AG09319 (cell line): ENCODE measurements around the gene GTPBP3.

Experiments used
- DNase-seq: peaks from one replicate; pipeline ENCODE4 v3.0.0-alpha.2; 2010; ENCODE audit warnings: low read depth; ENCODE audit errors: extremely low read depth
- TF ChIP-seq, protein P1 (sequence below): IDR thresholded peaks from 2 replicates; pipeline ENCODE4 v1.5.1; 2011; ENCODE audit warnings: low read depth, mild to moderate bottlenecking, inconsistent platforms, low read length, moderate library complexity

GTPBP3 gene

DNA sequence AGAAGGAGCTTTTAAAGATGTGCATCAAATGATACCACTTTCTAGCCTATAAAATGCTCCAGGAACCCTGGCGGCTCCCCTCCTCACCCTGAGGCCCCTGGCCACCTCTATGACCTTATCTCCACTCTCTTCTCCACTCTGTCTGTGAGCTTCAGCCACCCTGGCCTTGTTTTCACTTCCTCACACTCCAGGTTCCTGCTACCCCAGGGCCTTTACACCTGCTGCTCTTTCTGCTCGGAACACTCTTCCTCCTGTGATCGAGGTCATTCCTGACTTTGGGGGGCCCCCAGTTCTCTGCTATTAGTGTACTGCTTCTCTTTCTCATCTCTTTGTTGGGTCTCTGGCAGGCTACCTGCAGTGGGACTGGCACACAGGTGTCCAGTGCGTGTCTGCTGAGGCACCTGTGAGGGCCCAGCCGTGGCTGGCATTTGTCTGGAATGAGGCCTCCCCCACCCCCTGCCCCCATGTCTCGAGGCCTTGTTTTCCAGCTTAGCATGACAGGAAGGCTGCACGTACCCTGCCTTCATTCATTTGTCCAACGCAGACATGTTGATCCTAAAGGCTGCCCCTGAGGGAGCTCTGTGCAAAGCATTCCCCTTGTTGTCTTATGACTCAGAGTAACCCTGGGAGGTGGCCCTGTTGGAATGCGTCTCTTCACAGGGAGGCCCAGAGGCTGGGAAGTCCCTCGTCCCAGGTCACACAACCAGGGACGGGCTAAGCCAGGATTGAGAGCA is 25.7 kb upstream of the GTPBP3 start:
- TF ChIP-seq, protein P1, sequence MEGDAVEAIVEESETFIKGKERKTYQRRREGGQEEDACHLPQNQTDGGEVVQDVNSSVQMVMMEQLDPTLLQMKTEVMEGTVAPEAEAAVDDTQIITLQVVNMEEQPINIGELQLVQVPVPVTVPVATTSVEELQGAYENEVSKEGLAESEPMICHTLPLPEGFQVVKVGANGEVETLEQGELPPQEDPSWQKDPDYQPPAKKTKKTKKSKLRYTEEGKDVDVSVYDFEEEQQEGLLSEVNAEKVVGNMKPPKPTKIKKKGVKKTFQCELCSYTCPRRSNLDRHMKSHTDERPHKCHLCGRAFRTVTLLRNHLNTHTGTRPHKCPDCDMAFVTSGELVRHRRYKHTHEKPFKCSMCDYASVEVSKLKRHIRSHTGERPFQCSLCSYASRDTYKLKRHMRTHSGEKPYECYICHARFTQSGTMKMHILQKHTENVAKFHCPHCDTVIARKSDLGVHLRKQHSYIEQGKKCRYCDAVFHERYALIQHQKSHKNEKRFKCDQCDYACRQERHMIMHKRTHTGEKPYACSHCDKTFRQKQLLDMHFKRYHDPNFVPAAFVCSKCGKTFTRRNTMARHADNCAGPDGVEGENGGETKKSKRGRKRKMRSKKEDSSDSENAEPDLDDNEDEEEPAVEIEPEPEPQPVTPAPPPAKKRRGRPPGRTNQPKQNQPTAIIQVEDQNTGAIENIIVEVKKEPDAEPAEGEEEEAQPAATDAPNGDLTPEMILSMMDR, result no peak
- no peak for DNase-seq

DNA sequence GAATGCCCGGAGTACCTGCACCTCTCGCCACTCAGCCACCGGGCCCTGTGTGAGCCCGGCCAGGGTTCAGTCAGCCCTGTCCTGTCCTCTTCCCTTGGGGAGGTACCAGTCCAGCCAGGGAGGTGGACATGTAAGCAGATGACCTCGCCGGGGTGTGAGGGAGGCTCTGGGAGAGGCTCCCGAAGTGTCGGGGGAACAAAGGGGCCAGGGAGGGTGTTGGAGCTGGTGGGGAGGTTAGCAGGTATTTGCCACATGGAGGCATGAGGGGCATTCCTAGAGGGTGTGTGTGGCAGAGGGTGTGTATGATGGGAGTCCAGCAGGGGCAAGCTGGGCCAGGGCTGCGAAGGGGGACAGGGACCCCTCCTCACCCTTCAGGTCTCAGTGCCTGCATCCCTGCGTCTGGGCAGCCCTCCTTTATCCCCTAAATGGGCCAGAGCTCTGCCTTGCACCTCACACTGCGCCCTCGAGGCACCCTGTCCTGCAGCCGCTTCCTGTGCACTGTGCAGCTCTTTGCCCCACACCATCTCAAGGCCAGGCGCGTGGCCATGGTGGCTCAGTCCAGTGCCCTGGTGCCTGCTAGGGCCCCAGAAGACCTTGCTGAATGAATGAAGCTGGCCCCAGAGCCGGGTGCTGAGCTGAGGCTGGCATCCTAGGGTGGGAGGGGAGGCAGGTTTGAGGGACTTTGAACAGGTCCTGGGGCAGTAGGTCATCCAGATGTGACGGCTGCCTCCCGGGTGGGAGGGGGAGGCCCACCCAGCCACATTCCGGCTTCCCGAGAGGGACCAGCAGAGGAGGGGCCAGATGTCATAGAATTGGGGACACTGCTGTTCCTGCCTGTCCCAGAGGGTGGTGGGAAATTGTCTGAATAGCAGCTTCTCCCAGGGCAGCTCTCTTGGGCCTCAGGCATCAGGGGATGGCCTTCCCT is 24.9 kb upstream of the GTPBP3 start:
- no peak for DNase-seq
- TF ChIP-seq, protein P1, result no peak

DNA sequence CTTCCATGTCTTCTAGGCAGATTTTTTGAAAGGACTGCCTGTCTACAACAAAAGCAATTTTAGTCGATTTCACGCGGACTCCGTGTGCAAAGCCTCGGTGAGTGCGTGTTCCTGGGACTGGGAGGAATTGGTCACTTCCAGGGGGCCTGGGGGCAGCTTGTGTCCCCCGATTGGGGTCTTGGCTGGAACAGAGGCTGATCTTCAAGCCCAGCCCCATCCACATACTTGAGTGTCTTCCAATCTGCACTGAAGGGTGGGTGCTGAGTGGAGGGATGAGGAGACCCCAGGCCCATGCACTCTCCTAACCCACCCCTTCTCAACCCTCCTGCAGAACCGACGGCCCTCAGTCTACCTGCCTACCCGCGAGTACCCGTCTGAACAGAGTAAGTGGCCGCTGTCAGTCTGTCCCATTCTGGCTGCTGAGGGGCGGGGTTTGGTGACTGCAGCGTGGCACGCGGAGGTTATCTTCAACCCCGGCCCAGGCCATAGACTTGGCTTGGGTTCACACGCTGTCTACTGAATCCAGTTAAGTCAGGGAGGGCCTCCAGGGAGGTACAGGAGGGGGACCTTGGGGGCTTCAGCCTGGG is 23.3 kb upstream of the GTPBP3 start:
- TF ChIP-seq, protein P1, result no peak
- no peak for DNase-seq

DNA sequence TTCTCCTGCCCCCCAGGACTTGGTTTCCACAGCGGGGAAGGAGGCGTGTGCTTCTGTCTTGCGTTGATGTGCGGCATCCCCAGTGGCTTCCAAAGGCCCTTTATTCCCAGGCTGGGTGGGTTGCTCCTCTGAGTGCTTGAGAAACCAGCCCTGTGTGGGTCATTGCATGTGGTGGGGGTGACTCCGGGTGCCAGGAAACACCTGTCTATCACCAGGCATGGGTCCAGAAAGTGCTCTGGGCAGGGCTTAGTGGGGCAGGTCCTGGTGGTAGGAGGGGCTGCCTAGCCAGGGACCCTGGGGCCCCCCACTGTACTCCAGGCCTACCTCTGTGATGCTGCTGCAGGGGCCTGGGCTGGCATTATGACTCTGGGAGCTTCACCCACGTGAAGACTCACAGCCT is 18.4 kb upstream of the GTPBP3 start:
- no peak for DNase-seq
- TF ChIP-seq, protein P1, result no peak

DNA sequence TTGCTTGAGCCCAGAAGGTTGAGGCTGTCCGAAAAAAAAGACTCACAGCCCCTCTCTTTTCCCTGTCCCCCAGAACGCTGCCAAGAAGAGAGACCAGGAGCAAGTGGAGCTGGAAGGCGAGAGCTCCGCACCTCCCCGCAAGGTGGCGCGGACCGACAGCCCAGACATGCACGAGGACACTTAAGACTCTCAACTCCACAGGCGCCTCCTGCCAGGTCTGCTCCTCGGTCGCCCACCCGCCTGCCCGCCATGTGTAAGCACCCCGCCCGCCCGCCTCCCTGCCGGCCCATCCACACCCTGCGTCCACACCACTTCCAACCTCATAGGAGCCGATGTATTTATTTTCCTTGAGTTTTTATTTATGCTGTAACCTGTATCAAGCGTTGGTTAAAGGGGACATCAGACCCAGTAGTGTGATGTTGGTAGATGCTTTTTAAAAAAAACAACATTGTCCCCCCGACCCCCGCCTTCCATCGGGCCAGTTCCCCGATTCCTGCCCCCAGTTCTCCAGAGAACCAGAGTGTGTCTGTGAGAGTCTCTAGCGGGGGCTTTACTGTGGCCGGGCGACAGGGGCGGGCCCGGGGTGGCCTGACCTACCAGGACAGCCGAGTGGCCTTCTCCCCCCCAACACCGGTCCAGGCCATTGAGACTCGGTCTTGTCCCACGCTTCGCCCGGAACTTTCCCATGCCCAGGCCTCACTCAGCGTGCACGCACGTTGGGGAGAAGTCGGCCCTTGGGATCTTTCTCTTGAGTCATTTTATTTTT is 17.7 kb upstream of the GTPBP3 start:
- no peak for DNase-seq
- TF ChIP-seq, protein P1, result no peak

DNA sequence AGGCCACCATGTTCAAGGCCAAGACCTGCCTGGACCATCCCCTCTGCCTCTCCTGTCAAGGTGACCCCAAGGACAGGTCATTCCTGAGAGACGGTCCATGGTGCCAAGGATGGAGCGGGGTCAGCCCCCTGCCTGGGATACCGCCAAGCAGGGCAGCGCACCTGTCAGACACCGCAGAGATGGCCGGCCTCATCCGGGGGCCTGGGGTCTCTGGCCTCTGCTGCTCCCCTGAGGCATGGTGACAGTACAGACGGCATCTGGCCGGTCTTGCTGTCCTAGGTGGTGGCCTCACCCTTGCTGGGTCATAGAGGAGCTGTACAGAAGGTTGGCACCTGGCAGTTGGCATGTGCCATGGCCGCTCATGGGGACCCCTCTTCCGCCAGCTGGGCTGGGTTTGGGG is 16.9 kb upstream of the GTPBP3 start:
- TF ChIP-seq, protein P1, result no peak

More for the DNA sequence above, 16.9 kb upstream of the GTPBP3 start:
- no peak for DNase-seq
